ENCODE data around the gene SPTBN1.

GRCh38 chr2:54469484-54470053 lies 13.4 kb downstream of the SPTBN1 start:
- TF ChIP-seq CTCF (IDR thresholded peaks at IDR 0.05; ENCODE audit: low read depth, low read length), result no peak
- no peak for TF ChIP-seq EZH2phosphoT487 (IDR thresholded peaks at IDR 0.05; ENCODE audit: low read depth)
